Amniotic epithelial cell (primary cell): ENCODE data around the gene NDUFA13.
A peak's percentile ranks its signal among the peaks of the same experiment; 100 is the strongest.

Source experiments
- DNase-seq: peaks from one replicate; pipeline ENCODE4 v3.0.0-alpha.2; 2010; ENCODE audit warnings: low read depth

NDUFA13 gene

DNA sequence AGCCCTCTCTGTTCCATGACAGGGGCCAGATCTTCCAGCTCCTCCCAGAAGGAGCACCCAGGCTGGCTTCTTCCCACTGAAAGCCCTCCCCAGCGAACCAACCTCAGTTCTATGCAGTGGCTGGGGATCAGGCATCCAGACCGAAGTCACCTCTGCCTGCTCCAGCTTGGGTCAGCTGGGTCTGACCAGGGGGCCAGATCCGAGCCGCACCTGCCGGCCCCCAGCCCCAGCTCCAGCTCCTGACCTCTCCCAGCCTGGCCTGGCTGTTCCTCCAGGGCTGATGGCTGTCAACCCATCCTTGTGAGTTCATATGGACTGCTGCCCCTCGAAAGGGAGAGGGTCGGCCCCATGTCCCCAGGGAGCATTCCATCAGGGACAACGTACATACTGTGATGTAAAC, 8.7 kb upstream of the NDUFA13 start:
- no peak for DNase-seq

- no peak for DNase-seq
Measured at GRCh38 chr19:19508217-19508616, 7.8 kb upstream of the NDUFA13 start.

DNA sequence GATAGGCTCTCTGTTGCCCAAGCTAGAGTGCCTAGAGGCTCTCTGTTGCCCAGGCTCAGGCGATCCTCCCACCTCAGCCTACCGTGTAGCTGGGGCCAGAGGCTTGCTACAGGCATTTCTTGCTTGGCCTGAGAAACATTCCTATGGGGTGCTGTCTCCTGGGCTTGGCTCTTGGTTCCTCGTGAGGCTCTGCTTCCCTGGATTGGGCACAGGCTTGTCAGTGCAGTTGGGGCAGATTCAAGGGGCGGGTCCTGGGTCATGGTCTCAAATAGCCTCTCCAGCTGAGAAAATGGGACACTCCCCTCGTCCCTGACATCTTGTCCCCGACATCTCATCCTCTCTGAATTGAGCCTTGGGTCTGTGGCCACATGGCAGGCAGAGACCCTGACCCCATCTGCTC, 5.6 kb upstream of the NDUFA13 start:
- DNase-seq = no peak

- DNase-seq = no peak
Measured at GRCh38 chr19:19513682-19514081, 2.3 kb upstream of the NDUFA13 start.

DNA sequence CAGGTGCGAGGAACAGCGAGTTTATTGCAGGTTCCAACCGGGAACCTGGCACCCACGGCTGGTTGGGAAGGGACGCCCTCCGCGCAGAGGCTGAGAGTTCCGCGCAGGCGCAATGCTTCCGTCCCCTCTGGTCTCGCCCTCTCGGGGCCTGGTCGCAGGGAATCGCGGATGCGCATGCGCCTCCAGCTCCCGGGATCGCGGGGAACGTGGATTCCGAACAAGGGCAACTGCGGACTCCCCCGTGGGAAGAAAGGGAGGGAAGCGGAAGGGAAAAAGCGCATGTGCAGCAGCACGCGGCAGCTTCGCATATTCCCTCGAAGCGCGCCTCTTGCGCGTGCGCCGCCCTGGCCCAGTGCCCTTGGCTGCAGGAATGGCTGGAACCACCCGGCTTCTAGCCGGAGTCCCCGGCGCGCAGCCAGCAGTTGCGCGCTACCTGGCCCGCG, 1.8 kb upstream of the NDUFA13 start:
- DNase-seq = peak; percentile 73

DNA sequence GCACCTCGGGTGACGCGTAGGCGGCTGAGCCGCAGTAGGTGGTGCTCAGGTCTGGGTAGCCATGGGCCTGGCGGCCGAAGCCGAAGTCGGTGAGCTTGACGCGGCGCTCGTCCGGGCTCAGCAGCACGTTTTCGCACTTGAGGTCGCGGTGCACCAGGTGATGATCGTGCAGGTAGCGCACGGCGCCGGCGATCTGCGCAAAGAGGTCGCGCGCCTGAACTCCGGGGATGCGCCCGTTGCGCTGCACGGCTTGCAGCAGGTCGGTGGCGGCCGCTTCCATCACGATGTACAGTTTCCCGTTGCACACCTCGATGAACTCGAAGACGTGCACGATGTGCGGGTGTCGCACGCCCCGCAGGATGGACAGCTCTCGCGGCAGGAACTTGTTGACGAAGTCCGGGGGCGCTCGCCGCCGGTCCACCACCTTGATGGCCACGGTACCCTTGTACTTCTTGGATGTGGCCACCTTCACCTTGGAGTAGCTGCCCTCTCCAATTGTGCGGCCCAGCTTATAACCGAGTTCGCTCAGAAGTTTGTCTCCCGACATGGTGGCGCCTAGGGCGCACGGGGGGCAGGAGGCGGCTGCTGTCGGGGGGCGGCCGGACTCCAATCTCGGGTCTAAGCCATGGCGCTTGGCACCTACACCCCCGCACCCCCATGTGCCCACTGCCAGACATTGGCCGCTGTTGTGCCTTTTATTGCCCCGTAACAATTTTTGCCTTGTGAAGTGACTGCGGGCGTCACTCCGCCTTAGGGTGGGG, 964 bp upstream of the NDUFA13 start, which contains the start of gene TSSK6:
TSS of gene TSSK6 (minus strand) at position 668 of the 761 bp plus-strand sequence. CDS start at position 547, 121 bp downstream.
- no peak for DNase-seq

DNA sequence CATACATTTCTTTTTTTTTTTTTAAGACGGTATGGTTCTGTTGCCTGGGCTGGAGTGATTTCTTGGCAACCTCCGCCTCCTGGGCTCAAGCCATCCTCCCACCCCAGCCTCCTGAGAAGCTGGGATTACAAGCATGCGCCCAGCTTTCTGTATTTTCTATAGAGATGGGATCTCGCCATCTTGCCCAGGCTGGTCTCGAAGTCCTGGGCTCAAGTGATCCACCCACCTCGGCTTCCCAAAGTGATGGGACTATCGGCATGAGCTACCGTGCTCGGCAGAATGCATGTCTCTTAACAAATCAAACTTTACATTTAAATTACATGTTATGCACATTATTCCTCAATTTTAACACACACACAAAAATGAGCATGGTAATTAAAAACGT, 1.2 kb downstream of the NDUFA13 start:
- DNase-seq = no peak

GRCh38 chr19:19520989-19521388, 5.0 kb downstream of the NDUFA13 start:
- DNase-seq = no peak

- no peak for DNase-seq
Measured at GRCh38 chr19:19523177-19523576, 7.2 kb downstream of the NDUFA13 start.

DNA sequence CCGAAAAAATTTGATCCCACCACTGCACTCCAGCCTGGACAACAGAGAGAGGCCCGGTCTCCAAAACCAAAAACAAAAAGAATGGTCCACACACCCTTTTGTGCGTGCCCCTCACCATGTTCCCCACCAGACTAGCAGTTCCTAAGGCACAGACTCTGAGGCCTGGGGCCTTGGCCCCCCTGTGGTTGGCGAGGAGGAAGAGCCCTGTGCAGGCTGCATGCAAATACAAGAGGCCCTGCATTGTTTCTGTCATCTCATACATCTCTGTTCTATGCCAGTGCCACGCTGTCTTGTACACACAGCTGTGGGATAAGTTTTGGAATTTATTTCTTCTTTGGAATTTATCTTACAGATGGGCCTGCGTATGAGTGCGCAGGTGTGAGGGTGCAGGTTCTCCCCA, 8.0 kb downstream of the NDUFA13 start:
- DNase-seq = no peak

DNA sequence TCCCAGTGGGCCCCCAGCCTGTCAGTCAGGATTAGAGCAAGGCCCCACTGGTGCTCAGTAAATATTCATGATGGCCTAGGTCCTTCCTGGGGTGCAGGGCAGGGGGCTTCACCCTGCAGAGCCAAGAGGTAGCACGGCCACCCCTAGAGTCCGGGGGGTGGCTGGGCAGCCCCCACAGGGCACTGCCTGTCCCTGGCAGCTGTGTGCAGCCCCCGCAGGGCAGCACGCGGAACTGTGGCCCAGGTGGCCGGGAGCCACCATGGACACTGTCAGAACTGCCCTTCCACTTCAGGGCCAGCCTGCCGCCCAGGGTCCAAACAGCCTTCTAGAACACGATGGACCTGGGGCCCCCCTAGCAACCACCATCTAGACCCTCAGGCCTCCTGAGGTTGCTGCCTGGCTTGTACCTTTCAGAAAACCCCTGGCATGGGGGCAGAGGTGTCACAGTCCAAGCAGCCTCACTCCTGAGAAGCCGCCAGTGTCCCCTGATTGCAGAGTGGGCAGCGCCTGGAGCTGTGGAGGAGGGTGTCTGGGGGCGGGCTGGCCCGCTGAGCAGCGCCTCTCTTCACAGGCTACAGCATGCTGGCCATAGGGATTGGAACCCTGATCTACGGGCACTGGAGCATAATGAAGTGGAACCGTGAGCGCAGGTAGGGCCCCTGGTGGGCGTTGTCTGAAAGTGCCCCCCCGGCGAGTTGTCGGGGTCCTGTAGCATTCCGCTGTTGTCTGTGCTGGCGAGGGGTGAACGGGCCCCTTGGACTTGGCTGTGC, 9.8 kb downstream of the NDUFA13 start:
- DNase-seq = no peak

DNA sequence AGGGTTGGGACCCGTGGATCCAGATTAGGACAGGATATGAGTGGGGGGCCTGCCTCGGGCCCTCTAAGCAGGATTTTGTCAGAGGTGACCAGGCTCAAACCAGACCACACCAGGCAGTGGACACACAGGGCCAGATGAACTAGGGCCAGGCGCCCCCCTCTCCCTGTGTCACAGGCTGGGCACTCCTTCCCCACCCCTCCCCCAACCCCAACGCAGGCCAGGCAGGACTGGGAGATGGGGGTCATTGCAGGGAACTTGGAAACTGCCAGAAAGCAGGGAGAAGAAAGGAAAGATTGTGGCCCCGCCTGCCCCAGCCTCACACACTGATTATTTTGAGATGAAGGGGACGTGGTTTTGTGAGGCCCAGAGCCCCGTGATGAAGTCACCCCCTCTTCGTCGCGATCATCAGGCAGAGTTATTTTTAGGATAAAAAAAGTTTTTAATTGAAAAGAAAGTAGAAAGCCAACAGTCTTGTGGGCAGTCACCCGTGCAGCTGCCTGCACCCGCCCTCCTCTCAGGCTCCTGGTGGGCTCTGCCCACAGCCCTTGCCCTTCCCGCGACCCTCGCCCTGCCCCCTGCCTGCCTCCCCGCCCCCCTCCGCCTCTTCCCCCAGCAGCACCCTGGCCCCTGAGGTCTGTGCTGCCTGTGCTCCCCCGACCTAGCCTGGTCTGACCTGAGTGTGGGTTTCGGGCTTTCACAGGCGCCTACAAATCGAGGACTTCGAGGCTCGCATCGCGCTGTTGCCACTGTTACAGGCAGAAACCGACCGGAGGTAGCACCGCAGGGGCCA, 10.8 kb downstream of the NDUFA13 start:
- DNase-seq = no peak

GRCh38 chr19:19527371-19527656, 11.3 kb downstream of the NDUFA13 start:
- no peak for DNase-seq

- no peak for DNase-seq
Measured at GRCh38 chr19:19527674-19528625, 11.9 kb downstream of the NDUFA13 start.

DNA sequence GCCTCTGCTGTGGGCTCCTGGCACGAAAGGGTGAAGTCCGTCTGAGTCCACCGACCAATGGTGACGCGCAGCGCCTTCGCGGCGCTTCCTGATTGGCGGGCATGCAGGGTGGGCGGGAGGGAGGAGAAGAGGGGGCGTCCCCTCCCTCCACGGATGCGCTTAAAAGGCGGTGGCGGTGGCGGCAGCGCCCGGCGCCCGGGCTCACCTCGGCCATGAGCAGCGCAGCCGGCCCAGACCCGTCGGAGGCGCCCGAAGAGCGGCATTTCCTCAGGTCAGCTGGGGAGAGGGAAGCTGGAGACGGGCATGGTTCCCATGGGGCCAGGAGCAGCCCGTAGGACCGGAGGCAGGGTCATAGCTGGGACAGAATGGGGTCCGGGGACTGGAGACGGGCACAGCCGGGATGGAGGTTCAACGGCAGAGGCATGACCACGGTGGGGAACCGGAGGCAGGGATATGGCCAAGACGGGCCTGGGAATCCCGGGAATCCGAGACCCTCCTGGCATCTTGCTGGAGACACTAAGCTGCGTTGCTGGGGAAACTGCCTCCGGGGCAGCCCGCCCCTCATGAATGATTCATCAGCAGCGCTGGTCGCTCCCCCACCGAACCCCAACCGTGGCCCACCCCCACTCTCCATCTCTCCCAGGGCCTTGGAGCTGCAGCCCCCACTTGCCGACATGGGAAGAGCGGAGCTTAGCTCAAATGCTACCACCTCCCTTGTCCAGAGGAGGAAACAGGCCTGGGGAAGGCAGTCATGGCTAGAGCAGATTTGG, 12.9 kb downstream of the NDUFA13 start, which contains the start of gene YJEFN3:
TSS of gene YJEFN3 (plus strand) at position 191 of the 770 bp plus-strand sequence. CDS start at position 213, 22 bp downstream.
- peak; percentile 63 for DNase-seq

DNA sequence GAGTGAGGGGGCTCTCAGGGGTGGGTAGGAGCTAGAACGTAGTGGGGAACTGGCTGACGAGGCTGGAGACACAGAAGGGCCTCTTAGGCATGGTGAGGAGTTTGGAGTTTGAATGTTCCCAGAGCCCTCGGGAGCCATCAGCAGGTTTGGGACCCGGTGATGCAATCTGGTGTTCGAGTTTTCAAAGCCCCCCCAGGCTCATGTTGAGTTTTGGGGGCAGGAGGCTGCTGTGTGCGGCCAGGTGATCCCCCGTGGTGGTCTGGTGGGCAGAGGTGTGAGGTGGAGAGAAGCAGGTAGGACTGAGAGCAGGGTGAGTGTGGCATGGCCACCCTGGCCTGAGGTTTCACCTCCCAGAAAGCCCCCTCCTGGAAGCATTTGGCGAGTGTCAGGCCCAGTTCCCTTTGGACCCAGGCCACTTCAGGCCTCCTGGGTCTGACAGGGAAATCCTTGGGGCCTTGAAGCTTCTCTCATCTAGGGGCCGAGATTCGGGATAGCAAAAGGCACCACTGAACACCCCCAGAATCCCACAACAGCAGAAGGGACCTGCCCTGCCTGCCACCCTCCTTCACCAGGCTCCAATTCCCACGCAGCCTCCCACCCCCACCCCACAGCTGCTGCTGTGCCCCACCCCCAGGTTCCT, 13.9 kb downstream of the NDUFA13 start:
- DNase-seq = no peak

DNA sequence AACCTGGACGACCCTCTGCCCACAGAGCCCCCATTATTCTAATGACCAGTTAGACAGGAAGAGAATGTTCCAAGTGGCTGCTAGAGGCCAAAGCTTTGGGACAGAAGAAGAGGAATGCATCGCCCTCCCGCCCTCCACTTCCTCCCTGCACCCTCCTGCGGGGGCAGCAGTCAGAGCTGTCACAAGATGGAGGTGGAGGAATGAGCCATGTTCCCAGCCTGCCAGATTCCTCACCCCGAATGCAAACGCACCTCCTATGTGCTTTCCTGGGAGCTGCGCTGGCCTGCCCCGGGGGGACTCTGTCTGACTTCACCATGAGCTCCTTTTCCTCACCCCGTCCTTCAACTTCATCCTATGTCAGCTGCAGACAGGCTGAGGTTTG, 14.4 kb downstream of the NDUFA13 start:
- DNase-seq = no peak

DNA sequence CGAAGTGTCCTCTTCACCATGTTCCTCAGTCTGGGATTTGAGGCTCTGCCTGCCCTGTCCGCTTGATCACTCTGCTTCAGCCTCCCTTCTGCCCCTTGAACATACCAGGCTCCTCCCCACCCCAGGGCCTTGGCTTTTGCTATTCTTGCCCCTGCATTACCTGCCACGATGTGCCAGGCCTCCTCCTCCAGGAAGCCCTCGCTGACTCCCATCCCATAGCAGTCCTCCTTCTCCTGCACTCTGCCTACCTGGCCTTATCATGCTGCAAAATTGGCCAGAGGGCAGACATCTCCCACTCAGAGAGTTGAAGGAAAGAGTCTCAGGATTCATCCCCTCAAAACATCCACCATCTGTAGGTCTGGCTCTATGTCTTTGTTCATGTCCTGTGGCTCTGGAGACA, 14.9 kb downstream of the NDUFA13 start:
- DNase-seq = no peak

DNA sequence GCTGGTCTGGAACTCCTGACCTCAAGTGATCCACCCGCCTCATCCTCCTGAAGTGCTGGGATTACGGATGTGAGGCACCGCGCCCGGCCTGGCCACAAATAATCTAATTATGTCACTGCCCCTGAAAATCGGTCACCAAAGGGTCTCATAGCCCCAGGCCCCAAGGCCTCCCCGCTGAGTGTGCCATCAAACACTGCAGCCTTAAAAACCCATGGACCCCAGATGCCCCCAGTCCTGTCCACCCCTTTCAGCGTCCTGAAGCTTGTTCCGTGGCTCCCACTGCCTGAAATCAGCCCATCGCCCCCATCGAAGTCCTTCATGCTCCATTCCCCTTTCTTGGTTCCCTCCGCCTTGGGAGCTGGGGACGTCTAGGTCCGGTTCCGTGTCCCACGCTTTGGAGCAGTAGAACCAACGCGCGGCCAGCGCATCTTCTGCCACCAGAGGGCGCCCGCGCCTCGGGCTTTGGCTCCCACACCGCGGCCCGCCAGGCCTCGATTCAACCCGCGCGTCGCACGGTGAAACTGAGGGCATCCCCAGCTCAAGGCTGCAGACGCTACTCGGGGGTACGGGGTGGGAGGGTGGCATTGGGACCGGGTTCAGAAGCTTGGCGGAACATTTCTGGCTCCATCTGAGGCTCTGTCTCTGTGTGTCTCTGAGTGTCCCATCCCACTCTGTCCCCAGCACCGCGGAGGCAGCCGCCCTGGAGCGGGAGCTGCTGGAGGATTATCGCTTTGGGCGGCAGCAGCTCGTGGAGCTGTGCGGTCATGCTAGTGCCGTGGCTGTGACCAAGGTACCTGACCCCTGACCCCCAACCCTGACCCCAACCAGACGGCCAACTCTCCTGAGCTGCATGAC, 16.2 kb downstream of the NDUFA13 start:
- no peak for DNase-seq
